B cell (primary cell): ENCODE data around the gene SSTR4. TPM values are rescaled to one million over a fixed set of nuclear protein-coding genes. Genes with fewer than 3 reads are reported as not detected.

Experiments used
- ATAC-seq: fragments of 200-7000 bp; cut with Tn5 transposase; one replicate; pipeline ENCODE4 v1.10.0; 2021; ENCODE audit warnings: low read depth, mild to moderate bottlenecking, moderate number of reproducible peaks, moderate library complexity
- CTCF ChIA-PET: fragments of 350-600 bp; sonication (Branson Sonifier 250); formaldehyde crosslinking; loops from one replicate; lab custom pipeline; 2021; ENCODE audit warnings: antibody characterized with exemption, inconsistent platforms; lab: Charles Lee
- POLR2A ChIA-PET: fragments of 350-600 bp; sonication (Branson Sonifier 250); formaldehyde crosslinking; loops from one replicate; lab custom pipeline; 2021; ENCODE audit warnings: antibody characterized with exemption; lab: Charles Lee
- DNase-seq: peaks from one replicate; pipeline ENCODE4 v3.0.0; 2013
- H2AFZ ChIP-seq: 2 replicates; pipeline ENCODE4 v1.6.1; 2012; ENCODE audit warnings: mild to moderate bottlenecking, low read depth, low read length; ENCODE audit not compliant: insufficient read depth, poor library complexity, severe bottlenecking
- H3K27ac ChIP-seq, 2 donors: 1 replicate in 1 of 2; 2 replicates in 1 of 2; pipeline ENCODE4 v1.5.1; 2012 to 2013; ENCODE audit warnings: low read length in 2 of 2, mild to moderate bottlenecking in 2 of 2, moderate library complexity in 1 of 2
- H3K27me3 ChIP-seq, 4 experiments: fragments of 200-600 bp in 1 of 4; sonication (generic) in 1 of 4; replicated peaks in 1 of 4; 1 replicate in 2 of 4; 2 replicates in 2 of 4; pipeline versions ENCODE4 v1.6.1 to v1.7.0; 2013 to 2016; ENCODE audit warnings: low read length in 3 of 4, mild to moderate bottlenecking in 2 of 4, mixed read lengths in 1 of 4, moderate library complexity in 1 of 4; ENCODE audit not compliant: insufficient read depth in 4 of 4, control insufficient read depth in 3 of 4; ENCODE audit errors: control extremely low read depth in 1 of 4
- H3K36me3 ChIP-seq, 2 experiments: replicated peaks in 1 of 2; 1 replicate in 1 of 2; 2 replicates in 1 of 2; pipeline versions ENCODE4 v1.6.1 to v1.7.1; 2013; ENCODE audit warnings: low read length in 1 of 2; ENCODE audit not compliant: insufficient read depth in 2 of 2, control insufficient read depth in 1 of 2; ENCODE audit errors: control extremely low read depth in 1 of 2, extremely low read depth in 1 of 2
- H3K4me1 ChIP-seq, 2 donors: fragments of 200-600 bp in 1 of 2; sonication (generic) in 1 of 2; 1 replicate in 1 of 2; 2 replicates in 1 of 2; pipeline versions ENCODE4 v1.5.1 to v1.6.1; 2013 to 2017; ENCODE audit warnings: low read length in 2 of 2; ENCODE audit not compliant: control insufficient read depth in 2 of 2, insufficient read depth in 2 of 2
- H3K4me2 ChIP-seq: replicated peaks from 2 replicates; pipeline ENCODE3; 2012; ENCODE audit warnings: mild to moderate bottlenecking, low read depth, low read length; ENCODE audit not compliant: poor library complexity, severe bottlenecking
- H3K4me3 ChIP-seq, 5 experiments: fragments of 200-600 bp in 1 of 5; sonication (generic) in 1 of 5; 1 replicate in 3 of 5; 2 replicates in 2 of 5; pipeline versions ENCODE4 v1.5.1 to v1.7.0; 2011 to 2016; ENCODE audit warnings: low read length in 4 of 5, mild to moderate bottlenecking in 4 of 5, low read depth in 2 of 5, control low read depth in 1 of 5, moderate library complexity in 1 of 5; ENCODE audit not compliant: insufficient read depth in 1 of 5; ENCODE audit errors: control extremely low read depth in 1 of 5, extremely low read depth in 1 of 5
- H3K79me2 ChIP-seq: fragments of 200-600 bp; sonication (generic); one replicate; pipeline ENCODE4 v1.6.0; 2016; ENCODE audit warnings: low read length; ENCODE audit not compliant: control insufficient read depth, insufficient read depth
- H3K9ac ChIP-seq: fragments of 200-600 bp; sonication (generic); 2 replicates; pipeline ENCODE4 v1.6.1; 2017; ENCODE audit warnings: mild to moderate bottlenecking, low read length, moderate library complexity
- H3K9me3 ChIP-seq, 3 donors: one replicate each; pipeline versions ENCODE4 v1.6.1 to v1.7.1; 2013; ENCODE audit warnings: low read length in 2 of 3; ENCODE audit not compliant: control insufficient read depth in 2 of 3, insufficient read depth in 1 of 3; ENCODE audit errors: control extremely low read depth in 1 of 3
- H4K20me1 ChIP-seq: 2 replicates; pipeline ENCODE4 v1.6.0; 2012; ENCODE audit warnings: mild to moderate bottlenecking, low read length; ENCODE audit not compliant: insufficient read depth, control insufficient read depth, poor library complexity, severe bottlenecking
- H3K27ac Mint-ChIP-seq: one replicate; pipeline ENCODE4 v1.8.0; 2021; ENCODE audit warnings: mixed read lengths
- H3K27me3 Mint-ChIP-seq: one replicate; pipeline ENCODE4 v1.8.0; 2021; ENCODE audit warnings: mixed read lengths
- H3K4me1 Mint-ChIP-seq: one replicate; pipeline ENCODE4 v1.8.0; 2021; ENCODE audit warnings: mixed read lengths
- H3K4me3 Mint-ChIP-seq: one replicate; pipeline ENCODE4 v1.8.0; 2021; ENCODE audit warnings: mixed read lengths
- H3K9me3 Mint-ChIP-seq: one replicate; pipeline ENCODE4 v1.8.0; 2022; ENCODE audit warnings: mixed read lengths; ENCODE audit not compliant: insufficient read depth
- EZH2 ChIP-seq: IDR thresholded peaks from 2 replicates; pipeline ENCODE4 v1.6.1; 2012; ENCODE audit warnings: borderline replicate concordance, low read depth, mild to moderate bottlenecking, moderate library complexity, low read length; ENCODE audit not compliant: insufficient read depth, poor library complexity, severe bottlenecking
- whole genome bisulfite sequencing: methylation state at CpG from one replicate; pipeline ENCODE4 v1.1.5; 2013; ENCODE audit warnings: missing lambda C conversion rate; ENCODE audit not compliant: insufficient coverage; 5-methylcytosine and 5-hydroxymethylcytosine counted together
- intact Hi-C: fragments of 100-400 bp; cut with micrococcal nuclease; formaldehyde crosslinking; loops from one replicate; pipeline ENCODE4 v1.10.0; 2022
- polyA plus RNA-seq: library from polyadenylated mRNA; depleted of rRNA; stranded (reverse); fragments of >200 nt; gene quantifications from 2 replicates; pipeline ENCODE4 v1.2.3, GENCODE V29; 2012
- total RNA-seq, 2 donors: library from RNA; stranded (reverse); fragments of 120-200 nt in 1 of 2; gene quantifications; 1 replicate in 1 of 2; 2 replicates in 1 of 2; pipeline versions ENCODE4 v1.2.3 to v1.2.4, GENCODE V29; 2013 to 2022
- TF ChIP-seq, protein P1 (sequence below): fragments of 200-600 bp; IDR thresholded peaks from one replicate; pipeline ENCODE4 v1.8.0; 2022; ENCODE audit warnings: antibody characterized with exemption, mild to moderate bottlenecking

Gene SSTR4
- total and polyA plus RNA-seq, 2 donors (not counting 1 experiment from before 2014, with no cell fraction given) = not detected

DNA sequence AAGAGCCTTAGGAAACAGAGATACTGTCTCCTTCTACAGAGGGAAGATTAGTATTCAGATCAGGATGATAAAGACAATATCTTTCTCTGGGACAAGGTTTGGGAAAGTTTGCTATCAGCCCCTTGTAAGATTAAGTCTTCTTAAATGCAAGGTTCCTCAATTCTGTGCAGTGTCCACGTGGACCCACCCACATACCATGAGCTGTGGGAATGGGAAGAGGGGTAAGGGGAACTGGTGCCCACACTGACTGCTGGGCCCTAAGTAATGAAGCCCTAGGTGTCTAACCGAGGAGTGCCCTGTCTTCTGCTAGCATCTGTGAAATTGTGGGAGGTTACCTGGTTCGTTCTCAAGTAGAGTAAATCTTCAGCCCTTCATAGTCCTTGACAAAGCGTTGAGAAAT lies 5.8 kb upstream of the SSTR4 start:
- Histone ChIP-seq H3K4me2 (no peak overlapping the region), H3K36me3 (no peaks in the 10 kb centered on the region), H3K27ac (no peak overlapping the region), H3K4me1 (no peaks in the 10 kb centered on the region), H3K4me3 (no peak overlapping the region), H3K9me3 (no peaks in the 10 kb centered on the region), H2AFZ (no peak overlapping the region), H3K79me2 (no peaks in the 10 kb centered on the region), H3K27me3 (peaks cover 0 to 3% (median 0%) of the 10 kb centered on the region in 4 experiments), H3K9ac (no peak overlapping the region), H4K20me1 (no peaks in the 10 kb centered on the region)
- intact Hi-C loops = no loop called here
- no peaks in the 10 kb centered on the region for H3K9me3 Mint-ChIP-seq
- WGBS = 82% methylated on average over 3 of the region's 4 CpGs
- ChIA-PET POLR2A (no interaction called here), CTCF (no interaction called here)
- ATAC-seq (no peak), DNase-seq (no peak)
- H3K4me3 Mint-ChIP-seq = no peak overlapping the region
- peaks cover 13% of the 10 kb centered on the region for H3K27me3 Mint-ChIP-seq
- no peak for TF ChIP-seq EZH2
- TF ChIP-seq, protein P1, sequence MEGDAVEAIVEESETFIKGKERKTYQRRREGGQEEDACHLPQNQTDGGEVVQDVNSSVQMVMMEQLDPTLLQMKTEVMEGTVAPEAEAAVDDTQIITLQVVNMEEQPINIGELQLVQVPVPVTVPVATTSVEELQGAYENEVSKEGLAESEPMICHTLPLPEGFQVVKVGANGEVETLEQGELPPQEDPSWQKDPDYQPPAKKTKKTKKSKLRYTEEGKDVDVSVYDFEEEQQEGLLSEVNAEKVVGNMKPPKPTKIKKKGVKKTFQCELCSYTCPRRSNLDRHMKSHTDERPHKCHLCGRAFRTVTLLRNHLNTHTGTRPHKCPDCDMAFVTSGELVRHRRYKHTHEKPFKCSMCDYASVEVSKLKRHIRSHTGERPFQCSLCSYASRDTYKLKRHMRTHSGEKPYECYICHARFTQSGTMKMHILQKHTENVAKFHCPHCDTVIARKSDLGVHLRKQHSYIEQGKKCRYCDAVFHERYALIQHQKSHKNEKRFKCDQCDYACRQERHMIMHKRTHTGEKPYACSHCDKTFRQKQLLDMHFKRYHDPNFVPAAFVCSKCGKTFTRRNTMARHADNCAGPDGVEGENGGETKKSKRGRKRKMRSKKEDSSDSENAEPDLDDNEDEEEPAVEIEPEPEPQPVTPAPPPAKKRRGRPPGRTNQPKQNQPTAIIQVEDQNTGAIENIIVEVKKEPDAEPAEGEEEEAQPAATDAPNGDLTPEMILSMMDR = no peak
- H3K27ac Mint-ChIP-seq = no peak overlapping the region
- H3K4me1 Mint-ChIP-seq = no peaks in the 10 kb centered on the region

DNA sequence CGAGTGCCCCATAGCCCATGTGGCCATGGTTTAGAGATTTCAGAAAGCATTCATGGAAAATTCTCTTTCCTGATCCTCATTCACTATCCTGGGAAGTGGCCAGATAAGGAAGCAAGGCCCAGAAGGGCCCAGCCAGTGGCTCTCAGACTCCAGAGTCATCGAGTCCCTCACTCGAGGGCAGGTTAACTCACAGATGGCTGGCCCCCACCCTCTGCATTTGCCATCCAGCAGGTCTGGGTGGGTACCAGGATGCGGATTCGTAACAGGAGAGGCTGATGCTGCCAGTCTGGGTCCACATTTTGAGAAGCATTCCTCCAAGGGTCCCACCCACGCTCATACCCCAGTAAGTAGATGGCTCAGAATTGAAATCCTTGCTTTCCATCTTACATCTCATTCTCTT lies 3.8 kb upstream of the SSTR4 start:
- H3K4me2 ChIP-seq = no peak overlapping the region
- TF ChIP-seq, protein P1 = no peak
- no peak for TF ChIP-seq EZH2
- H3K4me1 ChIP-seq = no peaks in the 10 kb centered on the region
- H2AFZ ChIP-seq = no peak overlapping the region
- Mint-ChIP-seq H3K4me1 (no peaks in the 10 kb centered on the region), H3K27me3 (peaks cover 16% of the 10 kb centered on the region), H3K27ac (no peak overlapping the region), H3K9me3 (no peaks in the 10 kb centered on the region), H3K4me3 (no peak overlapping the region)
- CTCF ChIA-PET = no interaction called here
- WGBS = 92% methylated on average over 6 of the region's 6 CpGs
- no peaks in the 10 kb centered on the region for H3K79me2 ChIP-seq
- peaks cover 0 to 5% (median 0%) of the 10 kb centered on the region in 3 donors for H3K9me3 ChIP-seq
- no peaks in the 10 kb centered on the region for H3K36me3 ChIP-seq
- no peaks in the 10 kb centered on the region for H4K20me1 ChIP-seq
- H3K27me3 ChIP-seq = peaks cover 0 to 3% (median 0%) of the 10 kb centered on the region in 4 experiments
- no peak overlapping the region for H3K27ac ChIP-seq
- DNase-seq (no peak), ATAC-seq (no peak)
- H3K4me3 ChIP-seq = no peak overlapping the region
- no peak overlapping the region for H3K9ac ChIP-seq
- intact Hi-C loops = no loop called here
- POLR2A ChIA-PET = no interaction called here
